NCI-H2171 (cell line): ENCODE measurements around the gene INPP4B.

Source experiments
- DNase-seq: peaks from one replicate; lab custom pipeline; 2025; lab: John Stamatoyannopoulos, UW

INPP4B gene

GRCh38 chr4:142725886-142726285 is 120.2 kb downstream of the INPP4B start:
- DNase-seq: no peak

- no peak for DNase-seq
Observed at GRCh38 chr4:142721187-142721586, 124.9 kb downstream of the INPP4B start.

GRCh38 chr4:142719854-142720541 is 126.1 kb downstream of the INPP4B start:
- no peak for DNase-seq

- DNase-seq: no peak
Observed at GRCh38 chr4:142718981-142719380, 127.1 kb downstream of the INPP4B start.

- DNase-seq: no peak
Observed at GRCh38 chr4:142715727-142716126, 130.4 kb downstream of the INPP4B start.

GRCh38 chr4:142713282-142714030 is 132.6 kb downstream of the INPP4B start:
- no peak for DNase-seq

GRCh38 chr4:142708231-142708630 is 137.9 kb downstream of the INPP4B start:
- DNase-seq: no peak

- DNase-seq: no peak
Observed at GRCh38 chr4:142707401-142707800, 138.7 kb downstream of the INPP4B start.

GRCh38 chr4:142706381-142706780 is 139.7 kb downstream of the INPP4B start:
- DNase-seq: no peak

- DNase-seq: no peak
Observed at GRCh38 chr4:142705820-142706219, 140.3 kb downstream of the INPP4B start.

- no peak for DNase-seq
Observed at GRCh38 chr4:142703694-142704309, 142.3 kb downstream of the INPP4B start.

GRCh38 chr4:142701017-142701416 is 145.1 kb downstream of the INPP4B start:
- DNase-seq: no peak

GRCh38 chr4:142700531-142700930 is 145.6 kb downstream of the INPP4B start:
- DNase-seq: no peak

GRCh38 chr4:142698552-142698951 is 147.5 kb downstream of the INPP4B start:
- no peak for DNase-seq

GRCh38 chr4:142697928-142698327 is 148.2 kb downstream of the INPP4B start:
- no peak for DNase-seq

GRCh38 chr4:142697320-142697719 is 148.8 kb downstream of the INPP4B start:
- DNase-seq: no peak

- DNase-seq: no peak
Observed at GRCh38 chr4:142696334-142697122, 149.6 kb downstream of the INPP4B start.

- no peak for DNase-seq
Observed at GRCh38 chr4:142690406-142691163, 155.5 kb downstream of the INPP4B start.

- no peak for DNase-seq
Observed at GRCh38 chr4:142687547-142688275, 158.4 kb downstream of the INPP4B start.

GRCh38 chr4:142686081-142686480 is 160.0 kb downstream of the INPP4B start:
- no peak for DNase-seq

- no peak for DNase-seq
Observed at GRCh38 chr4:142683997-142684396, 162.1 kb downstream of the INPP4B start.
